Natural killer cell treated with Interleukin-12 subunit alpha and Interleukin-12 subunit beta and Interleukin-15 and Interleukin-18, amount 100 ng/mL, for 72 hours (primary cell): ENCODE data around the gene RPTOR. TPM values are rescaled to one million over a fixed set of nuclear protein-coding genes. Genes with fewer than 3 reads are reported as not detected.

Experiments used
- ATAC-seq, 2 donors: fragments of 150-1000 bp; cut with Tn5 transposase in 1 of 2; sonication (Bioruptor Pico), chemical (Tn5 transposase) in 1 of 2; 2 replicates each; pipeline ENCODE4 v1.10.0; 2021
- DNase-seq: peaks from one replicate; pipeline ENCODE4 v3.0.0; 2022; ENCODE audit warnings: low spot score
- H3K27ac Mint-ChIP-seq, 2 donors: 1 replicate in 1 of 2; 2 replicates in 1 of 2; pipeline ENCODE4 v1.8.0; 2022; ENCODE audit warnings: mixed read lengths in 2 of 2, mild to moderate bottlenecking in 1 of 2, moderate library complexity in 1 of 2
- H3K27me3 Mint-ChIP-seq, 2 donors: 1 replicate in 1 of 2; 2 replicates in 1 of 2; pipeline ENCODE4 v1.8.0; 2022; ENCODE audit warnings: mixed read lengths in 2 of 2
- H3K36me3 Mint-ChIP-seq: one replicate; pipeline ENCODE4 v1.8.0; 2022; ENCODE audit warnings: mixed read lengths
- H3K4me1 Mint-ChIP-seq, 2 donors: 1 replicate in 1 of 2; 2 replicates in 1 of 2; pipeline ENCODE4 v1.8.0; 2022; ENCODE audit warnings: low read depth in 2 of 2, mixed read lengths in 2 of 2, mild to moderate bottlenecking in 1 of 2
- H3K4me3 Mint-ChIP-seq: one replicate; pipeline ENCODE4 v1.8.0; 2022; ENCODE audit warnings: mixed read lengths
- H3K9me3 Mint-ChIP-seq: 2 replicates; pipeline ENCODE4 v1.8.0; 2022; ENCODE audit warnings: mixed read lengths
- total RNA-seq, 2 donors: library from RNA; stranded (reverse); gene quantifications; one replicate each; pipeline ENCODE4 v1.2.3, GENCODE V29; 2022

The RPTOR gene
- total RNA-seq, 2 donors from 2014 or later = 44.1 to 92.4 TPM

- H3K4me3 Mint-ChIP-seq = no peak overlapping the region
- H3K9me3 Mint-ChIP-seq = no peaks in the 10 kb centered on the region
- no peaks in the 10 kb centered on the region for H3K4me1 Mint-ChIP-seq
- DNase-seq = no peak
- H3K36me3 Mint-ChIP-seq = no peaks in the 10 kb centered on the region
- ATAC-seq = no peak
- H3K27me3 Mint-ChIP-seq = no peaks in the 10 kb centered on the region
- no peak overlapping the region for H3K27ac Mint-ChIP-seq
Measured at GRCh38 chr17:80924111-80924806, 379.6 kb downstream of the RPTOR start.

GRCh38 chr17:80924807-80925610 is 380.4 kb downstream of the RPTOR start:
- no peaks in the 10 kb centered on the region for H3K9me3 Mint-ChIP-seq
- peaks cover 4% of the 10 kb centered on the region for H3K36me3 Mint-ChIP-seq
- no peak overlapping the region for H3K27ac Mint-ChIP-seq
- H3K27me3 Mint-ChIP-seq = no peaks in the 10 kb centered on the region
- DNase-seq (no peak), ATAC-seq (no peak)
- H3K4me3 Mint-ChIP-seq = no peak overlapping the region
- H3K4me1 Mint-ChIP-seq = peaks cover 0 to 3% of the 10 kb centered on the region in 2 donors

GRCh38 chr17:80925688-80926335 is 381.2 kb downstream of the RPTOR start:
- Mint-ChIP-seq H3K9me3 (no peaks in the 10 kb centered on the region), H3K4me1 (peaks cover 0 to 6% of the 10 kb centered on the region in 2 donors), H3K27me3 (no peaks in the 10 kb centered on the region), H3K27ac (no peak overlapping the region), H3K36me3 (peaks cover 6% of the 10 kb centered on the region), H3K4me3 (no peak overlapping the region)
- ATAC-seq = no peak
- no peak for DNase-seq

GRCh38 chr17:80926591-80927250 is 382.1 kb downstream of the RPTOR start:
- Mint-ChIP-seq H3K36me3 (peaks cover 6% of the 10 kb centered on the region), H3K27ac (no peak overlapping the region), H3K9me3 (no peaks in the 10 kb centered on the region), H3K4me1 (peaks cover 0 to 6% of the 10 kb centered on the region in 2 donors), H3K4me3 (no peak overlapping the region), H3K27me3 (no peaks in the 10 kb centered on the region)
- DNase-seq (no peak), ATAC-seq (no peak)

- Mint-ChIP-seq H3K4me3 (no peak overlapping the region), H3K4me1 (peaks cover 0 to 6% of the 10 kb centered on the region in 2 donors), H3K27me3 (no peaks in the 10 kb centered on the region), H3K9me3 (no peaks in the 10 kb centered on the region), H3K36me3 (peaks cover 6% of the 10 kb centered on the region), H3K27ac (no peak overlapping the region)
- ATAC-seq = no peak
- no peak for DNase-seq
Measured at GRCh38 chr17:80927791-80928216, 383.2 kb downstream of the RPTOR start.

GRCh38 chr17:80929449-80929848 is 384.8 kb downstream of the RPTOR start:
- Mint-ChIP-seq H3K4me3 (no peak overlapping the region), H3K27ac (no peak overlapping the region), H3K4me1 (peaks cover 0 to 6% of the 10 kb centered on the region in 2 donors), H3K9me3 (no peaks in the 10 kb centered on the region), H3K27me3 (no peaks in the 10 kb centered on the region), H3K36me3 (peaks cover 6% of the 10 kb centered on the region)
- DNase-seq (no peak), ATAC-seq (no peak)

- Mint-ChIP-seq H3K4me3 (no peak overlapping the region), H3K27ac (no peak overlapping the region), H3K27me3 (no peaks in the 10 kb centered on the region), H3K4me1 (peaks cover 5 to 13% of the 10 kb centered on the region in 2 donors), H3K9me3 (no peaks in the 10 kb centered on the region), H3K36me3 (peaks cover 6% of the 10 kb centered on the region)
- DNase-seq (no peak), ATAC-seq (peak in 1 of 2 donors; percentile 24)
Measured at GRCh38 chr17:80930335-80931279, 386.0 kb downstream of the RPTOR start.

GRCh38 chr17:80931421-80932265 is 387.0 kb downstream of the RPTOR start:
- Mint-ChIP-seq H3K4me1 (peaks cover 16 to 20% of the 10 kb centered on the region in 2 donors), H3K9me3 (no peaks in the 10 kb centered on the region), H3K27ac (no peak overlapping the region), H3K4me3 (no peak overlapping the region), H3K36me3 (peaks cover 6% of the 10 kb centered on the region), H3K27me3 (no peaks in the 10 kb centered on the region)
- no peak for ATAC-seq
- DNase-seq = no peak

GRCh38 chr17:80935526-80935925 is 390.9 kb downstream of the RPTOR start:
- no peaks in the 10 kb centered on the region for H3K27me3 Mint-ChIP-seq
- DNase-seq (no peak), ATAC-seq (peak; percentile 51 to 65)
- peak overlapping the region; percentile 24 to 58 for H3K27ac Mint-ChIP-seq
- peaks cover 39 to 47% of the 10 kb centered on the region in 2 donors for H3K4me1 Mint-ChIP-seq
- no peaks in the 10 kb centered on the region for H3K36me3 Mint-ChIP-seq
- H3K9me3 Mint-ChIP-seq = no peaks in the 10 kb centered on the region
- peak overlapping the region; percentile 66 for H3K4me3 Mint-ChIP-seq

GRCh38 chr17:80936218-80936617 is 391.6 kb downstream of the RPTOR start:
- Mint-ChIP-seq H3K36me3 (no peaks in the 10 kb centered on the region), H3K27ac (peak overlapping the region; percentile 24 to 58), H3K4me3 (no peak overlapping the region), H3K9me3 (no peaks in the 10 kb centered on the region), H3K27me3 (no peaks in the 10 kb centered on the region), H3K4me1 (peaks cover 39 to 47% of the 10 kb centered on the region in 2 donors)
- no peak for DNase-seq
- no peak for ATAC-seq

GRCh38 chr17:80936723-80937122 is 392.1 kb downstream of the RPTOR start:
- Mint-ChIP-seq H3K9me3 (no peaks in the 10 kb centered on the region), H3K36me3 (no peaks in the 10 kb centered on the region), H3K4me1 (peaks cover 39 to 47% of the 10 kb centered on the region in 2 donors), H3K27ac (no peak overlapping the region), H3K4me3 (no peak overlapping the region), H3K27me3 (no peaks in the 10 kb centered on the region)
- DNase-seq (no peak), ATAC-seq (no peak)
